SK-N-MC (cell line): Measurements from ENCODE around the gene ZMIZ1.

Experiments used
- DNase-seq: peaks from one replicate; pipeline ENCODE4 v3.0.0-alpha.2; 2011; ENCODE audit warnings: low read depth, low spot score
- H3K27ac ChIP-seq: fragments of 200-600 bp; sonication (generic); 2 replicates; pipeline ENCODE4 v1.5.1; 2016; ENCODE audit warnings: mixed run types
- H3K36me3 ChIP-seq: fragments of 200-600 bp; sonication (generic); 2 replicates; pipeline ENCODE4 v1.6.1; 2017; ENCODE audit warnings: antibody characterized with exemption, low read length, mixed read lengths; ENCODE audit not compliant: insufficient read depth
- H3K4me3 ChIP-seq: fragments of 200-600 bp; sonication (generic); 2 replicates; pipeline ENCODE4 v1.5.1; 2016
- H3K9ac ChIP-seq: fragments of 200-600 bp; sonication (generic); 2 replicates; pipeline ENCODE4 v1.8.0; 2017; ENCODE audit warnings: mixed run types, mixed read lengths; ENCODE audit not compliant: insufficient read length
- H3K9me3 ChIP-seq: fragments of 200-600 bp; sonication (generic); 2 replicates; pipeline ENCODE4 v1.6.1; 2017; ENCODE audit warnings: low read depth, mild to moderate bottlenecking, antibody characterized with exemption, low read length, moderate library complexity, mixed read lengths
- EZH2 ChIP-seq: fragments of 200-600 bp; sonication (generic); IDR thresholded peaks from one replicate; pipeline ENCODE4 v1.6.1; 2017; ENCODE audit warnings: antibody characterized with exemption
- FOXP2 ChIP-seq: optimal IDR thresholded peaks from 2 replicates; pipeline ENCODE3; 2011; ENCODE audit warnings: mild to moderate bottlenecking, moderate library complexity; ENCODE audit not compliant: insufficient read depth; ENCODE audit errors: extremely low read length, control extremely low read depth
- POLR2AphosphoS5 ChIP-seq: IDR thresholded peaks from 2 replicates; pipeline ENCODE4 v1.6.1; 2012; ENCODE audit warnings: mild to moderate bottlenecking, low read depth, low read length, borderline replicate concordance

The ZMIZ1 gene

DNA sequence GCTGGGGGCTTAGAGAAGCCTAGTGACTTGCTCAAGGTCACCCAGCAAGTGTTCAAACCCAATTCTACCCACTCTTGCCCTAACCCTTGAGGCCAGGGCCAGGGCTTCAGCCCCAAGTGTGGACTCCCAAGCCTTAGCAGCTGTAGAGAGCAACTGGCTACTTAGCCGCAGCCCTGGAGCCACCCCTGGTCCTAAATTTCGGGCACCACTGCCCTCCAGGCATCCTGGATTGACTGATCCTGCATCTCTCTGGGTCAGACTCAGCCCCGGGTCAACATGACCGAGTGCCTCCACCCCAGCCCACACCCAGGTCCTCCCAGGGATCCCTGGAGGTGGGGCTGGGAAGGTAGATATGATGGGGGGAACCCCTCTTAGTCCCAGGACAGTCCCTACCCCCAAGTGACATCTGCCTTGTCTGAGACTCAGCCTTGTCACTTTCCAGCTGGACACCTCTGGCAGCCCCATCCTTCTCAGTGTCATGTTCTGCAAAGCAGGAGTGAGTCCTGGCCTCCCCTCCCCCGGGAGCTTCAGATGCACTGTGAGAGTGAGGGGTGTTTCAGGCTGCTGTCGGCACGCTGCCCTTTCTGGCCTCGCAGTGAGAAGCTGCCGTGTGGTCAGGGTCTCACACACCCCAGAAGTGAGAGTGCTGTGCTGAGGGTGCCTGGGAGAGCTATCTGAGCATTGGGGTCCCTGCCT is 89.8 kb downstream of the ZMIZ1 start:
- no peak overlapping the region for H3K27ac ChIP-seq
- TF ChIP-seq FOXP2 (no peak), POLR2AphosphoS5 (no peak), EZH2 (no peak)
- H3K36me3 ChIP-seq: no peaks in the 10 kb centered on the region
- no peaks in the 10 kb centered on the region for H3K9me3 ChIP-seq
- DNase-seq: no peak
- H3K4me3 ChIP-seq: no peak overlapping the region
- H3K9ac ChIP-seq: no peak overlapping the region

DNA sequence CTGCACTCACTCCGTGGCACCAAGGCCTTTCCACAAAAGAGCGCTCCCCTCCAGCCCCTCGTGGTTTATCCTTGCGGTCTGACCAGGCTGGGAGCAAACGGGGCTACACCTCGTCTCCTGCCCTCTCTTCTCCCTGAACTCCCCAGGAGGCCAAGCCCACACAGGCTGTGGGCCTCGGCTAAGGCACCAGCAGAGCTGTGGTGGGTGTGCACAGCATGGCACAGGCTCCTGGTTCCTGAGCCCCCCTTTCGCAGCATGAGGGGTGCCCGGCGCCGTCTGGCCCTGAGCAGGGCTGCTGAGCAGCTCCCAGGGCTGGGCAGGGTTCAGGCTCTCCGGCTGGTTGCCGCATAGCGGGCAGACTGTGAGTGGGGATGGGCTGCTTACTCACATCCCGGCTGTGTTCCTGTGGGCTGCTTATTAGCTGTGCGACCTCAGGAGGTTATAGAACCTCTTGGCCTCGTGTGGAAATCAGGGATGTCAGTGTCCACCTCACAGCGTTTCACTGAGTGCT is 90.4 kb downstream of the ZMIZ1 start:
- TF ChIP-seq FOXP2: no peak
- TF ChIP-seq EZH2: no peak
- TF ChIP-seq POLR2AphosphoS5: no peak
- DNase-seq: no peak
- Histone ChIP-seq H3K4me3 (no peak overlapping the region), H3K27ac (no peak overlapping the region), H3K36me3 (no peaks in the 10 kb centered on the region), H3K9me3 (no peaks in the 10 kb centered on the region), H3K9ac (no peak overlapping the region)

DNA sequence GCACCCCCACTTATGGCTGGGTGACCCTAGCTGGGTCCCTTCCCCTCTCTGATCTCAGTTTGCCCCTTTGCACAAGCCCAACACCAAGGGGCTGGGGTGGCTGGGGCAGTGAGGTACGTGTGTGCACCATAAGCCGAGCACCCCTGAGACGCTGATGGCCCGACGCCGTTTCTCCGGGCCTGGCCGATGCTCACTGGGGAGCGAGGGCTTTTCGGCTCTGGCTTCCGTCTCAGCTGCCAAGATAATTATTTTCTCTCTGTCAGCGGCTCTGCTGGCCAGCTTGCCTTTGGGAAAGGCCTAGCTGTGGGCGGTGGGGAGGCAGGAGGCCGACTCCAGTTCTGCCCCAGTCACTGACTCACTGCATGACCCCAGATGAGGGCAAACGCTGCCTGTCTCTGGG is 91.0 kb downstream of the ZMIZ1 start:
- H3K9ac ChIP-seq: no peak overlapping the region
- no peak overlapping the region for H3K27ac ChIP-seq
- H3K36me3 ChIP-seq: no peaks in the 10 kb centered on the region
- H3K9me3 ChIP-seq: no peaks in the 10 kb centered on the region
- H3K4me3 ChIP-seq: no peak overlapping the region
- no peak for TF ChIP-seq FOXP2
- no peak for TF ChIP-seq EZH2
- no peak for TF ChIP-seq POLR2AphosphoS5
- no peak for DNase-seq

DNA sequence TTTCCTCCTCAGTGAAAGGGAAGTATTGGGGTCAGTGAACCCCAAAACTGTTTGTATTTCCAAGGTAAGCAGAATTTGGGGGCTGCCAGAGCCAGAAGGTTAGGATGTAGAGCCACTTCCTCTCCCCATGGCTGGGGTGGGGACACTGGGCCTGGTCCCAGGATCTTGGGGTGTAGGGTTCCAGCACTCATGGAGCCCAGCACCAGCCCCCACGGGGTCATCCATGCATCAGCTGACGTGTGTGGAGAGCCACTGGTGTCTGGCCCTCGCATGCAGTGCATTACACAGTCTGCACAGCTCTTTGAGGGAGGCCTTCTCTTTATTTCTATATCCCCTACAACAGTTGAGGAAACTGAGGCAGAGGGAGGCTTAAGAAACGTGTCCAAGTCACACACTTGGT is 91.4 kb downstream of the ZMIZ1 start:
- H3K36me3 ChIP-seq: no peaks in the 10 kb centered on the region
- H3K9me3 ChIP-seq: no peaks in the 10 kb centered on the region

DNA sequence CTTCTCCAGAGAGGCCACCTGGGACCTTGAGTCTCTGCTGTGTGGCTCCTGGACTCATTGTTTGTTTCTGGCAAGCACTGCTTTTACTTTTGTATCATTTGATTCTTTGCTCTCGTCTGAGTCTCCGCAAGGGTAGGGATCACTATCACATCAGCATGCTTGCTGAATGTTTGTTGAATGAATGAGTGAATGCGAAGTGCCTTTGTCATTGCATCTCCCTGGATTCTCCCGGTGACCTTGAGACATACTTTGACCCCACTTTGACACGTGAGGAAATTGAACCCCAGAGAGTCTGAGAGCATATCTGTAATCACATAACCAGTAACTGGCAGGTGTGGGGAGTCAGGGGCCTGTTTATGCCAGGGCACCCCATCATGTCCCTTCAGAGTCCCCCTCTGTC is 92.8 kb downstream of the ZMIZ1 start:
- no peak for TF ChIP-seq FOXP2
- TF ChIP-seq EZH2: no peak
- TF ChIP-seq POLR2AphosphoS5: no peak
- no peaks in the 10 kb centered on the region for H3K9me3 ChIP-seq
- no peak overlapping the region for H3K9ac ChIP-seq
- H3K36me3 ChIP-seq: no peaks in the 10 kb centered on the region
- H3K4me3 ChIP-seq: no peak overlapping the region
- no peak for DNase-seq
- no peak overlapping the region for H3K27ac ChIP-seq

More for the DNA sequence above, 91.4 kb downstream of the ZMIZ1 start:
- Histone ChIP-seq H3K9ac (no peak overlapping the region), H3K4me3 (no peak overlapping the region), H3K27ac (no peak overlapping the region)
- TF ChIP-seq FOXP2: no peak
- TF ChIP-seq POLR2AphosphoS5: no peak
- no peak for TF ChIP-seq EZH2
- DNase-seq: no peak

DNA sequence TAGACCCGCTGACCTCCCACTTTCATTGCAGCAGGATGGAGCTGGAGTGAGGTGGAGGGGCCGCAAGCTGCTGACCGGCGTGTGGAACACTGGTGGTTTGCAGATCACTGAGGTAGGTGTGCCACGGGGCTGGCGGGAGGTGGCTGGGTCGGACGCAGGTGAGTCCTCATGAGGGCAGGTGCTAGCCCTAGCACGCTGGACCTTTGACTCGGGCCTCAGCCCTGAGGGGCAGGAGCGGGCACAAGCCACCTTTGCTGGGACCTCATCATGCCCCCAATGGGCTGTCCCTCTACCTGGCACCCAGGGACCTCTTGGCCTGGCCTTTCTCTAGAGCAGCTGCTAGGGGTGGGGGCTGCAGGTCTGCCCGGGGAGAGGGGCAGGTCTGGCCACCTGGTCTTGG is 93.3 kb downstream of the ZMIZ1 start:
- no peak for DNase-seq
- no peak overlapping the region for H3K9ac ChIP-seq
- H3K36me3 ChIP-seq: no peaks in the 10 kb centered on the region
- no peak for TF ChIP-seq POLR2AphosphoS5
- TF ChIP-seq EZH2: no peak
- no peak for TF ChIP-seq FOXP2
- H3K27ac ChIP-seq: no peak overlapping the region
- no peak overlapping the region for H3K4me3 ChIP-seq
- H3K9me3 ChIP-seq: no peaks in the 10 kb centered on the region

DNA sequence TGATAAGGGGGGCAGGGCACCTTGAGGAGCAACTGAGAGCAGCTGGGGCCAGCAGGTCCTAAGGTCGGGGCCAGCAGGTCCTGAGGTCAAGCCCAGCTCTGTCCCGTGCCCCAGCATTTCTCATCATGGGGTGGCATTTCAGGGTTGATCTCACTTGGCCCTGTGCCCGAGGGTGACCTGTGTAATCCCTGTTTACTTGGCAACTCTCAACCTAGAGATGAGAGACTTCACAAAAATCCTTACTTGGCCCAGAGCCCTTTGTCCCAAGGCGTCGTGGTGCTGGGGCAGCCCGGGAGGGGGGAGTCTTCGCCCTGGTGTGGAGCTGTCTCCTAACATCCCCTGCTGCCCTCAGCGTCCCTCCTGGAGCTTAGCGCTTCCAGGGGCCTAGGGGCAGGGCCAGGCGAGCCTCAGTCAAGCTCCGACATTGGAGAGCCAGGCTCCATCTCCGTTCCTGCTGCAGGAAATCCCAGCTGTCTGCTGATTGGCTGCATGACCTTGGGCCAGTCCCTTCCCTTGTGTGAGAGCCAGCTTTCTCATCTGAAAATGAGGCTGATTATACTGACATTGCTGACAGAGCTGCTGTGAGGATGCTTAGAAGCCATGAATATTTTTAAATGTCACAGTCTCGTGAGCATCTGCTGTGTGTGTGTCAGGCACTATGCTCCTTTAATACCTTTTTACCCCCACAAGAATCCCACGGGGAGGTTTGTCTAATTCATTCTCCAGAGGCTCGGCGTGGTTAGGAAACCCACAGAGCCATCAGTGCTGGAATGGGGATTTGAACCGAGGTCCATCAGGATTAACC is 94.3 kb downstream of the ZMIZ1 start:
- DNase-seq: no peak
- Histone ChIP-seq H3K27ac (no peak overlapping the region), H3K36me3 (no peaks in the 10 kb centered on the region)

DNA sequence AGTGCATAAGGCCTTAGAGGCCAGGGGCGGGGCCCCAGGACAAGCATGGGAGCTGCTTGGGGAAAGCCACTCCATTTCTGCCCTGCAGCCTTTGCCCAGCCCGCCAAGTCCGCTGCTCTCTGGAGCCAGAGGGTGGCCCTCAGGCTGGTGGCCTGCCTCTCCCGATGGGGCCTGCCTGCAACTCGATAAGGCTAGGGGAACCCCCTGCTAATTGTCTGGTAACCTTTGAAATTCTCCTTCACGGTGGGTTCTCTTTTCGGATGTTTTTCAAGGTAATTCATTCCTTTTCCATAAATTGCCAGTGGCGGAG is 94.9 kb downstream of the ZMIZ1 start:
- no peak overlapping the region for H3K27ac ChIP-seq
- TF ChIP-seq POLR2AphosphoS5 (no peak), EZH2 (no peak), FOXP2 (no peak)
- H3K36me3 ChIP-seq: no peaks in the 10 kb centered on the region
- no peaks in the 10 kb centered on the region for H3K9me3 ChIP-seq
- no peak overlapping the region for H3K9ac ChIP-seq
- H3K4me3 ChIP-seq: no peak overlapping the region
- DNase-seq: no peak

More for the DNA sequence above, 94.3 kb downstream of the ZMIZ1 start:
- no peaks in the 10 kb centered on the region for H3K9me3 ChIP-seq
- TF ChIP-seq FOXP2 (no peak), EZH2 (no peak), POLR2AphosphoS5 (no peak)
- H3K9ac ChIP-seq: no peak overlapping the region
- no peak overlapping the region for H3K4me3 ChIP-seq
